ENCODE data around the gene CCR8.

CCR8 gene

DNA sequence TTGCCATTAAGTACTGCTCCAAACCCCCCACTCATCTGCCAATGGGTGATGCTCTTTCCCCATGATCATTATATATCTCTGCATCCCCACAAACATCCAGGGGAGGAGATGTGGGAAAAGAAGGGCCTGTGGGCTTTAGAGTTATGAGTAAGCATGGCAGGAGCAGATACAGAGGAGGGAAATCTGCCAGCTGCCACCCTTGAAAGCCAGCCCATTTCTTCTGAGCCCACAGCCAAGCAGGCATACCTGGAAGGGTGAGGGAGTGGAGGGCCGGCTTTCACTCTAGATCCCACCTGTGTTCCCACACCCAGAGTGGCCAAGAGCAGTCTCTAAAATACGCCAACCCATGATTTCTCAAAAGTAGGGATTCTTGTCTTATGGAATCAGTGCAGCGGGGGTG is 51.9 kb downstream of the CCR8 start:
- ATAC-seq (ENCODE audit: insufficient read depth, low read depth) (no peak), DNase-seq (no peak)
- no peak overlapping the region for H3K9ac ChIP-seq (ENCODE audit: low read depth, low read length)

More for the DNA sequence above, 51.9 kb downstream of the CCR8 start:
- Histone ChIP-seq H3K27ac (ENCODE audit: low read length) (peak overlapping the region; percentile 3; the same call in 1 of the 2 replicates), H3K4me3 (ENCODE audit: low read depth in 1 of 2, low read length in 2 of 2) (no peak overlapping the region), H3K4me1 (ENCODE audit: insufficient read depth, low read length) (peaks cover 61% of the 10 kb centered on the region), H3K36me3 (ENCODE audit: insufficient read depth, low read length) (peaks cover 19% of the 10 kb centered on the region), H3K4me2 (ENCODE audit: insufficient read depth, low read length) (no peak overlapping the region), H3K27me3 (ENCODE audit: insufficient read depth, low read length, poor library complexity) (no peaks in the 10 kb centered on the region), H3K9me3 (ENCODE audit: insufficient read depth, low read length, severe bottlenecking) (no peaks in the 10 kb centered on the region), H4K20me1 (ENCODE audit: insufficient read depth, low read length) (peaks cover 26% of the 10 kb centered on the region), H3K79me2 (ENCODE audit: insufficient read depth, low read length) (peaks cover 43% of the 10 kb centered on the region), H2AFZ (ENCODE audit: low read depth, low read length) (no peak overlapping the region)
- TF ChIP-seq EZH2 (IDR thresholded peaks at IDR 0.05; ENCODE audit: borderline replicate concordance, low read depth, low read length, severe bottlenecking) (no peak), CTCF (IDR thresholded peaks at IDR 0.05; ENCODE audit: borderline replicate concordance, extremely low read depth, low read length, poor library complexity, severe bottlenecking) (no peak)
